Activated CD4-positive, alpha-beta T cell treated with anti-CD3 and anti-CD28 coated beads for 4 hours (primary cell): ENCODE measurements around the gene TNFRSF4.

Experiments
- DNase-seq, 2 donors: peaks; one replicate each; pipeline ENCODE4 v3.0.0-alpha.2; 2020

Gene TNFRSF4

GRCh38 chr1:1245178-1245816 lies 31.3 kb upstream of the TNFRSF4 start:
- DNase-seq, result no peak

GRCh38 chr1:1244192-1244811 lies 30.3 kb upstream of the TNFRSF4 start:
- DNase-seq, result no peak

GRCh38 chr1:1243807-1244191 lies 29.8 kb upstream of the TNFRSF4 start:
- no peak for DNase-seq

- DNase-seq, result no peak
These were observed 29.3 kb upstream of the TNFRSF4 start for GRCh38 chr1:1243266-1243660.

GRCh38 chr1:1242461-1243265 lies 28.7 kb upstream of the TNFRSF4 start:
- no peak for DNase-seq

GRCh38 chr1:1241588-1242219 lies 27.8 kb upstream of the TNFRSF4 start:
- no peak for DNase-seq

- DNase-seq, result no peak
These were observed 27.1 kb upstream of the TNFRSF4 start for GRCh38 chr1:1240822-1241587.

GRCh38 chr1:1240348-1240732 lies 26.4 kb upstream of the TNFRSF4 start:
- DNase-seq, result no peak

- DNase-seq, result no peak
These were observed 25.8 kb upstream of the TNFRSF4 start for GRCh38 chr1:1239614-1240347.

GRCh38 chr1:1239227-1239613 lies 25.3 kb upstream of the TNFRSF4 start:
- DNase-seq, result no peak

GRCh38 chr1:1238702-1239178 lies 24.8 kb upstream of the TNFRSF4 start:
- DNase-seq, result no peak

- no peak for DNase-seq
These were observed 24.1 kb upstream of the TNFRSF4 start for GRCh38 chr1:1237874-1238701.

- DNase-seq, result no peak
These were observed 23.3 kb upstream of the TNFRSF4 start for GRCh38 chr1:1236945-1237873.

GRCh38 chr1:1236176-1236763 lies 22.3 kb upstream of the TNFRSF4 start:
- no peak for DNase-seq

- DNase-seq, result no peak
These were observed 21.2 kb upstream of the TNFRSF4 start for GRCh38 chr1:1235016-1235744.

- DNase-seq, result no peak
These were observed 20.3 kb upstream of the TNFRSF4 start for GRCh38 chr1:1234180-1234808.

GRCh38 chr1:1233567-1233892 lies 19.6 kb upstream of the TNFRSF4 start:
- no peak for DNase-seq

GRCh38 chr1:1232796-1233566 lies 19.0 kb upstream of the TNFRSF4 start:
- DNase-seq, result peak in 1 of 2 donors; percentile 22
